ENCODE data around the gene P2RY6. TPM values are rescaled to one million over a fixed set of nuclear protein-coding genes. Genes with fewer than 3 reads are reported as not detected.
A peak's percentile ranks its signal among the peaks of the same experiment; 100 is the strongest.

Gene P2RY6
- total RNA-seq, 1 experiment from 2014 or later, result not detected

DNA sequence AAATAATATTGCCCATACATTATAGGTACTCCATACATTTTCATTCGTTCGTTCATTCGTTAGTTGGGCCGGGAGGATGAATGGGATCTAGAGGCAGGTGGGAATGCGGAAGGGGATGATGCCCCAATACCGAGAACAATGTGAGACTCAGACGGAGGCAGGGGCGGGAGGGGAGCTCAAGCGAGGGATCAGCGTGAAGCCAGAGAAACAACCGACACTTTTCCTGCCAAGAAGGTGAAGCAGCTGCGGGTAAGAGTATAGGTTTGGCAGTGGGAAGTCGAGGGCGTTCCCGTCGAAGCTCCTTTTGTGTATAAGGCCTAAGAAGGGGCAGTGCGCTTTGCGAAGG lies 34.8 kb downstream of the P2RY6 start:
- Histone ChIP-seq H2BK15ac (ENCODE audit: low read depth, low read length) (no peak overlapping the region), H3K23me2 (ENCODE audit: insufficient read length, low read depth, low read length, poor library complexity, severe bottlenecking) (peaks cover 24% of the 10 kb centered on the region), H3T11ph (ENCODE audit: low read length) (no peak overlapping the region), H3K4ac (ENCODE audit: low read depth, low read length) (no peak overlapping the region), H2AFZ (ENCODE audit: low read length) (peak overlapping the region; percentile 35), H3K14ac (ENCODE audit: insufficient read depth, low read length) (0 out of 2 replicates have a peak overlapping the region, but pooled peaks have one; percentile 42), H3K9me3 (ENCODE audit: control insufficient read depth, low read depth, low read length) (no peaks in the 10 kb centered on the region), H3K9ac (ENCODE audit: extremely low read depth, insufficient read length, low read length) (peak overlapping the region; percentile 12), H4K91ac (ENCODE audit: insufficient read length, low read depth, low read length) (no peak overlapping the region), H2BK20ac (ENCODE audit: low read depth, low read length, poor library complexity, severe bottlenecking) (no peak overlapping the region), H4K8ac (replicated peaks; ENCODE audit: insufficient read length, low read depth, low read length) (no peak overlapping the region), H3K27me3 (ENCODE audit: insufficient read depth, low read length) (peaks cover 4% of the 10 kb centered on the region; the same call in 1 of the 2 replicates), H4K5ac (ENCODE audit: insufficient read length, low read depth, low read length) (no peak overlapping the region), H4K20me1 (ENCODE audit: control insufficient read depth, insufficient read depth, insufficient read length) (no peaks in the 10 kb centered on the region), H2AK5ac (ENCODE audit: insufficient read length, low read length) (no peak overlapping the region), H2BK12ac (ENCODE audit: insufficient read length, low read depth, low read length) (no peak overlapping the region), H2BK120ac (ENCODE audit: low read depth, low read length, poor library complexity, severe bottlenecking) (no peak overlapping the region), H3K27ac (ENCODE audit: insufficient read length, low read depth, low read length) (no peak overlapping the region), H3K79me2 (ENCODE audit: insufficient read depth, low read length) (no peaks in the 10 kb centered on the region; the same call in 1 of the 2 replicates), H2BK5ac (ENCODE audit: insufficient read length, low read length) (no peak overlapping the region), H3K56ac (ENCODE audit: insufficient read length, low read depth, low read length) (no peak overlapping the region), H3K23ac (ENCODE audit: insufficient read length, low read depth, low read length) (no peak overlapping the region), H3K4me1 (ENCODE audit: insufficient read depth, low read length) (no peaks in the 10 kb centered on the region), H3K4me2 (ENCODE audit: insufficient read depth, insufficient read length, low read length) (peak overlapping the region; percentile 77), H3K79me1 (ENCODE audit: insufficient read depth, low read depth, low read length, poor library complexity, severe bottlenecking) (no peaks in the 10 kb centered on the region), H3K18ac (ENCODE audit: insufficient read length, low read depth, low read length) (peak overlapping the region; percentile 3)
- H3K27me3 Mint-ChIP-seq (ENCODE audit: low read depth), result peaks cover 59% of the 10 kb centered on the region
- no peaks in the 10 kb centered on the region; a peak in 1 of 5 replicates for H3K9me3 Mint-ChIP-seq
- H3K27ac Mint-ChIP-seq, result peak overlapping the region; percentile 7 to 93 (median 92); a peak in 6 of 7 replicates
- DNase-seq, result no peak
- TF ChIP-seq, protein P1, sequence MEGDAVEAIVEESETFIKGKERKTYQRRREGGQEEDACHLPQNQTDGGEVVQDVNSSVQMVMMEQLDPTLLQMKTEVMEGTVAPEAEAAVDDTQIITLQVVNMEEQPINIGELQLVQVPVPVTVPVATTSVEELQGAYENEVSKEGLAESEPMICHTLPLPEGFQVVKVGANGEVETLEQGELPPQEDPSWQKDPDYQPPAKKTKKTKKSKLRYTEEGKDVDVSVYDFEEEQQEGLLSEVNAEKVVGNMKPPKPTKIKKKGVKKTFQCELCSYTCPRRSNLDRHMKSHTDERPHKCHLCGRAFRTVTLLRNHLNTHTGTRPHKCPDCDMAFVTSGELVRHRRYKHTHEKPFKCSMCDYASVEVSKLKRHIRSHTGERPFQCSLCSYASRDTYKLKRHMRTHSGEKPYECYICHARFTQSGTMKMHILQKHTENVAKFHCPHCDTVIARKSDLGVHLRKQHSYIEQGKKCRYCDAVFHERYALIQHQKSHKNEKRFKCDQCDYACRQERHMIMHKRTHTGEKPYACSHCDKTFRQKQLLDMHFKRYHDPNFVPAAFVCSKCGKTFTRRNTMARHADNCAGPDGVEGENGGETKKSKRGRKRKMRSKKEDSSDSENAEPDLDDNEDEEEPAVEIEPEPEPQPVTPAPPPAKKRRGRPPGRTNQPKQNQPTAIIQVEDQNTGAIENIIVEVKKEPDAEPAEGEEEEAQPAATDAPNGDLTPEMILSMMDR (conservative IDR thresholded peaks at IDR 0.05), result no peak
- H3K4me3 Mint-ChIP-seq, result peak overlapping the region; percentile 65 to 81
- no CpG with 5 or more reads among the region's 18 CpGs for WGBS (ENCODE audit: extremely low coverage, insufficient read length, low lambda C conversion rate)
- H3K4me1 Mint-ChIP-seq, result peaks cover 13 to 23% of the 10 kb centered on the region in 2 experiments
- H3K36me3 Mint-ChIP-seq (ENCODE audit: insufficient read depth in 1 of 3, low read depth in 3 of 3), result peaks cover 0 to 5% (median 0%) of the 10 kb centered on the region in 3 experiments; a peak in 2 of 7 replicates

Measured in H9 (cell line).